ENCODE results near the gene PROSER2.

Gene PROSER2

DNA sequence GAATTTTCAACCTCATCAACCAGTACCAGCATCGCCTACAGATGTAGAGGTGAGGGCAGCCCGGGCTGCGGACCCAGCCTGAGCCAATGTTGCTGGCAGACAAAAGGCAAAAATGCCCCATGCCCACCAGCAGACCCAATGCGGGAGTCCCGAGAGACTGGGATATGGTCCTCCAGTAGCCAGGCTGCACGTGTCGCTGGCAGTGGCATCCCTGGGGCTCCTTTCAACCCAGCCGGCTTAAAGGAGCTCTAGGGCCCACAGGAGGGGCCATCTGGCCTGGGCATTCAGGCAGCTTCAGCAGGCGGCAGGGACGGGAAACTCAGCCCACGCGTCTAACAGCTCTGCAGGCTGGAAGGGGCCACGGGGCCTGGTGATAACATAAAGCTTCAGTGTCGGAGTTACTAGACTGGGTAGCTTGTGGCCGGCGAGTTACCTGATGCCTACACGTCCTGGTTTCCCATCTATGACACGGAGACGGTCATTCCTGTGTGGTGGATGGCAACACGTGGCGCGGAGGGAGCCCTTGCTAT, 70.7 kb downstream of the PROSER2 start:
- H3K4me1 Mint-ChIP-seq, result no peaks in the 10 kb centered on the region
- no peaks in the 10 kb centered on the region for H3K36me3 Mint-ChIP-seq
- no peak overlapping the region for H3K27ac Mint-ChIP-seq
- H3K9me3 Mint-ChIP-seq, result no peaks in the 10 kb centered on the region
- ATAC-seq, result no peak
- H3K4me3 Mint-ChIP-seq, result no peak overlapping the region
- H3K27me3 Mint-ChIP-seq, result peaks cover 6% of the 10 kb centered on the region

DNA sequence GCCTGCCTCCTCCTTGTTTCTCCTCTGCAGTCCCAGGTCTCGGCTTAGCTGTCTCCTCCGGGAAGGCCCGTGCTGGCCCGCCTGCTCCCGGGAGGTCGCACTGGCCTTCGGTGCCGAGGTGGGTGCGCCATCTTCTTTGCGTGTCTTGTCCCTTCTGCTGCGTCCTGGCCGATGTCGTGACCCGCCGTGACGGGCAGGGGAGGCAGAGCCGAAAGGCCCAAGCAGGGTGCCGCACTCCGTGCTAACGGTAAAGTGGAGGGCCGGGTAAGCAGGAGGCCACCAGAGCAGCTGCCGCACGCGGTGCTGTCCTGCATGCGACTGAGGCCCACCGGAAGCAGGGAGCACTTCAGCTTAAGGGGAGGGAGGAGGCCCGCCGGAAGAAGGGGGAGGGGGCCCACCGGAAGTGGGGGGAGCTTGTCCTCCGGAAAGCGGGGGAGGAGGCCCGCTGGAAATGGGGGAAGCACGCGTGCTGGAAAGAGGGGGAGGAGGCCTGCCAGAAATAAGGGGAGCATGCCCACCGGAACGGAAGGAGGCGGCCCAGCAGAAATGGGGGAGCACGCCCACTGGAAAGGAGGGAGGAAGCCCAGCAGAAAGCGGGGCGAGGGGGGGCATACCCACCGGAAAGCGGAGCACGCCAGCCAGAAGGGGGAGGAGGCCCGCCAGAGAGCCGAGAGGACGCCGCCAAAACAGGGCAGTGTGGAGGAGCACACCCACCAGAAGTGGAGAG, 71.4 kb downstream of the PROSER2 start:
- no peaks in the 10 kb centered on the region for H3K9me3 Mint-ChIP-seq
- H3K27ac Mint-ChIP-seq, result no peak overlapping the region
- H3K4me3 Mint-ChIP-seq, result no peak overlapping the region
- no peaks in the 10 kb centered on the region for H3K4me1 Mint-ChIP-seq
- H3K27me3 Mint-ChIP-seq, result peaks cover 7% of the 10 kb centered on the region
- no peak for ATAC-seq
- H3K36me3 Mint-ChIP-seq, result no peaks in the 10 kb centered on the region

DNA sequence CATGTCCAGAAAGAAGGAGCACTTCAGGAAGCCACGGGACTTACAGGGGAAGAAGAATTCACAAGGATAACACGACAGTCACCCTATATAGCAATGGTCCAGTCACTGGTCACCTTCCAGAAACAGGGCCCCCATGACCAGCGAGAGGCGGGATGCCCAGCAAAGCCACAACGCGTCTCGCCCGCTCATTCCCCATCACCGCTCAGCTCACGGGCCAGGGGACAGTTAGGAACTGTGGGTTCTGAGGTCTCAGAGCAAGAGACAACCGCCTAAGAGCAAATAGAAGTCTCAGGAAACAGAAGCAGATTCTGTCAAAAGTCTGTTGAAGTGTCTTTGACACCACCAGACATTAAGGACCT, 71.9 kb downstream of the PROSER2 start:
- Mint-ChIP-seq H3K4me3 (no peak overlapping the region), H3K27me3 (peaks cover 9% of the 10 kb centered on the region), H3K4me1 (no peaks in the 10 kb centered on the region), H3K27ac (no peak overlapping the region), H3K36me3 (no peaks in the 10 kb centered on the region), H3K9me3 (no peaks in the 10 kb centered on the region)
- ATAC-seq, result no peak

DNA sequence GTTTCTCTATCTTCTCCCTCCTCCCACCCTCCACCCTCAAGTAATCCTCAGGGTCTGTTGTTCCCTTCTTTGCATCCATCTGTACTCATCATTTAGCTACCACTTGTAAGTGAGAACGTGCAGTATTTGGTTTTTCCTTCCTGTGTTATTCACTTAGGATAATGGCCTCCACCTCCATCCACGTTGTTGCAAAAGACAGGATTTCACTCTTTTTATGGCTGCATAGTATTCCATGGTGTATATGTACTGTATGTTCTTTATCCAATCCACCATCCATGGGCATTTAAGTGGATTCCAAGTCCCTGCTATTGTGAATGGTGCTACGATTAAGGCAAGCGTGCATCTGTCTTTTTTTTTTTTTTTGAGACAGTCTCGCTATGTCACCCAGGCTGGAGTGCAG, 72.4 kb downstream of the PROSER2 start:
- Mint-ChIP-seq H3K27ac (no peak overlapping the region), H3K4me1 (no peaks in the 10 kb centered on the region), H3K4me3 (no peak overlapping the region), H3K27me3 (peaks cover 14% of the 10 kb centered on the region), H3K9me3 (no peaks in the 10 kb centered on the region), H3K36me3 (no peaks in the 10 kb centered on the region)
- no peak for ATAC-seq

DNA sequence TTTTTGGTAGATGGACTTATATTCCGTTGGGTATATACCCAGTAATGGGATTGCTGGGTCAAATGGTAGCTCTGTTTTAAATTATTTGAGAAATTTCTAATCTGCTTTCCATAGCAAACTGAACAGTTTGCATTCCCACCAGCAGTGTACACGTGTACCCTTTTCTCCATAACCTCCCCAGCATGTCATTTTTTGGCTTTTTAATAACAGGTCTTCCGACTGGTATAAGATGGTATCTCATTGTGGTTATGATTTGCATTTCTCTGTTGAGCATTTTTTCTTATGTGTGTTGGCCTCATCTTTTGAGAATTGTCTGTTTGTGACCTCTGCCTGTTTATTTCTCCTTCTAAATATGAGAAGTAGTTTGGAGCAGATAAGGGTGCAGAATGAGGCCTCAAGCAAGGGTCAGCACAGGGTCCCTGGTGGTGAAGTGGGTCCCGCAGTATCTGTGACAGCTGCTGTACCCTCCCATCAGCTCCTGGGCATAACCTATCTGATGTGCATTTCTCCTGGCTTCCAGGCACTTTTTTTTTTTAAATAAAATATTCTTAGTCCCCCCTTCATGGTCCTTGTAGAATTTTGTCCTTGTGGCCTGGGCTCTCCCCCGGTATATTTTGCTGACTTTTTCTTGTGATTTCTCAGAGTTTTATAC, 73.5 kb downstream of the PROSER2 start:
- no peak for ATAC-seq
- H3K4me1 Mint-ChIP-seq, result no peaks in the 10 kb centered on the region
- H3K36me3 Mint-ChIP-seq, result no peaks in the 10 kb centered on the region
- no peaks in the 10 kb centered on the region for H3K9me3 Mint-ChIP-seq
- peaks cover 25% of the 10 kb centered on the region for H3K27me3 Mint-ChIP-seq
- no peak overlapping the region for H3K27ac Mint-ChIP-seq
- H3K4me3 Mint-ChIP-seq, result no peak overlapping the region

DNA sequence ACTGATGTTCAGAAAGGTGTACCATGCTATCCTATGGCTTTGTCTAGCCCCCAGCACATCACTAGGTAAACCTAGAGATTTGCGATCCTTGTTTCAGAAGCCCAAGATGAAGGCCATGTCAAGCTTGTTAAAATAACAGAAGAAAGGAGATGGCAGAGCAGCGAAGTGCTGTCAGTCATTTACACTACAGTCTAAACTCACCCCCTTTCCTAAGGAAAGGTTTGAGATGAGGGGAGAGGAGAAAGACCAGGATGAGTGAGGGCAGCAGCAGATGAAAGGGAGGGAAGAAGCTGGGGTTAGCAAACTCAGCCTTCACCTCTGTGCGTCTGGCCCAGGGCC, 74.8 kb downstream of the PROSER2 start:
- no peak overlapping the region for H3K27ac Mint-ChIP-seq
- no peaks in the 10 kb centered on the region for H3K4me1 Mint-ChIP-seq
- no peaks in the 10 kb centered on the region for H3K36me3 Mint-ChIP-seq
- H3K27me3 Mint-ChIP-seq, result peaks cover 34% of the 10 kb centered on the region
- ATAC-seq, result no peak
- H3K9me3 Mint-ChIP-seq, result no peaks in the 10 kb centered on the region
- H3K4me3 Mint-ChIP-seq, result no peak overlapping the region

DNA sequence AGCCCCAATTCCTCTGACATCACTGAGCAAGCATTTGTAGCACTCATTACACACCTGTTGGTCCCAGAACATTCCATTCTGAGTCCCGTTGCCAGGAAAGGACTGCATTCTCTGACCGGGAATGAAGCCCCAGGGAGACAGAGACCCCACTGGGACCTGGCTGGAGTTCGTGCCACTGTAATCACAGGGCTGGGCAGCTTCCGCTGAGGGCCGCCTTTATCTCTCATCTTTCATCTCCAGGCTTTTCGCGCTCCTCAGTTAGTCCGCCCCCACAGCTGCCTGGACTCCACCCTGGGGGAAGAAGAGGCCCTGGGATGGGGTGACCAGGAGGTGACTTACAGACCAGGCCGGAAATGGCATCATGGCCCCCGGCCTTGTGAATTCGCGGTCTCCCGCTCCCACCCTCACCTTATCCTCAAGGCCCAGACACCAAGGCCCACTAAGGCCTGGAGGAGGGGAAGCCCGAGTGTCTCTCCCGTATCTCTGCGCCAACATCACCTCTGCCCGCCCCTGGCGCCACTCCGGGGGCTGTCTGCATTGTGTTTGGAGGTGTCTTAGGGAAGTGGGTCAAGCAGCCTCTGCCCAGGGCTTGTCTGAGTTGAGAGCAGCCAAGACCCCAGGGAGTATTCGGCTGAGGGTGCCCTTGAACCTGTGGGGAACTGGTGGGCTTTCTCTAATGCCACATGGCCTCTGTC, 75.4 kb downstream of the PROSER2 start:
- H3K27me3 Mint-ChIP-seq, result peaks cover 34% of the 10 kb centered on the region
- no peaks in the 10 kb centered on the region for H3K4me1 Mint-ChIP-seq
- H3K27ac Mint-ChIP-seq, result no peak overlapping the region
- no peak for ATAC-seq
- no peaks in the 10 kb centered on the region for H3K9me3 Mint-ChIP-seq
- no peak overlapping the region for H3K4me3 Mint-ChIP-seq
- no peaks in the 10 kb centered on the region for H3K36me3 Mint-ChIP-seq

DNA sequence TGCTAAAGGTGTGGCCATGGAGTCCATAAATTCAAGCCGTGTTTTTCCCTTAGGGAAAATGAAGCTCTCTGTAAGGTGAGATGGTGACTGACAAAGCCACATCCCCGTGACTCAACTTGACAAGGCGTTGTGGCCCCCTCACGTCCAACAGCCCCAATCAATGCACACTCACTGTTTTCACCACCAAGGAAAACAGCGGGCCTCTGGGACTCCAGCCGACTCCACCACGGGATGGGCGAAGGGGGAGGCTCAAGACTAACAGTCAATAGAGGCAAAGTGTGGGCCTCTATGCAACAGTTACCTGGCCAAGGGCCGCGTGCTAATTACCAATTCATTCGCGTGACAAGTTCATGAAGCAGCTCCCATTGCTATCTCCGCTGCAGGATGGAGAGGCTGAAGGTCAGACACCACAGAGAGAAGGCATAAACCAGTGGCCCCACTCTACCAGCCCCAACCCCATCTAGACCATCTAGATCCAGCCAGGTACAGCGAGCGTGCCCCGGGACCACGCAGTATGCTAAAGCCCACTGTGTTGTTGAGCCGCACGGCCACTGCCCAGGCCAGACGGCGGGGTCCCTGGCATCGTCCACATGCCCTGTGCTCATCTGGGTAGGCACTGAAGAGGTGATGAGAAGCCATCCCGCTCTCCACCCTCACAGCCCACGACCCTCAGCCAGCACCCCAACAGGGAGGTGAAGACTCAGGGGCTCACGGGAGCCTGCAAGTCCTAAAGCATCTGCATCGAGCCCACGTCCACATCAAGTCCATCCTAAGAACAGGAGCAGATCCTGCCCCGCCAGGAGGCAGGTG, 76.1 kb downstream of the PROSER2 start:
- Mint-ChIP-seq H3K27ac (no peak overlapping the region), H3K36me3 (no peaks in the 10 kb centered on the region), H3K4me3 (no peak overlapping the region), H3K4me1 (no peaks in the 10 kb centered on the region), H3K9me3 (no peaks in the 10 kb centered on the region), H3K27me3 (peaks cover 34% of the 10 kb centered on the region)
- no peak for ATAC-seq

DNA sequence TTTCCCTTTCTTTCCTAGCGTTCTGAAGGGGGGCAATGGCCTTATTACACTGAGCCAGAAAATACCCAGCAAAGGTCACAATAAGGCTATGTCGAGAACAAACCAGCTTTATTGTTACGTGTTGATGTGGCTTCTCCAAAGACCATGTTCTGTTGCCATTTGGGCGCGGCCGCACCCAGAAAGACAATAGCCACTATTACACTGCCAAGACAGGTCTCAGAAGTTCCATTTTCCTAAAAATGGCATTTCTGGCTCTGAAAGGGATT, 77.8 kb downstream of the PROSER2 start:
- H3K9me3 Mint-ChIP-seq, result no peaks in the 10 kb centered on the region
- peaks cover 34% of the 10 kb centered on the region for H3K27me3 Mint-ChIP-seq
- no peaks in the 10 kb centered on the region for H3K4me1 Mint-ChIP-seq
- ATAC-seq, result no peak
- no peak overlapping the region for H3K4me3 Mint-ChIP-seq
- H3K27ac Mint-ChIP-seq, result no peak overlapping the region
- H3K36me3 Mint-ChIP-seq, result no peaks in the 10 kb centered on the region

DNA sequence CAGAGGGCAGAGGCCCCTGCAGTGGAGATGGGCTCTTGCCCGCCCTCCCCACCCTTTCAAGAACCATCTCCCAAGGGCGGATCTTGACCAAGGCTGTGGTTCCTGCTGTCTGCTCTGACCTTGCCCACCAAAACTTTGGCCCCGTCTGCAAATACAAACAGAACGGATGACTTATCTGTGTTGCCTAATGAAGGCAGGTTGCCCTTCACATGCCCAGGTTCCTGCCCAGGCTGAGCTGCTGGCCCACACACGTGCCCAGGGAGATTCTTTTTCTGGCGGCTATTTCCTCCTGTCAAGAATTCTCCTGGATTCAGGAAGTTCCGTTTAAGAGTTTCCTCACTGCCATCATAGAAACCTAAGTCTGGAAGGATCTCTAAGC, 78.3 kb downstream of the PROSER2 start:
- Mint-ChIP-seq H3K4me3 (no peak overlapping the region), H3K27me3 (peaks cover 34% of the 10 kb centered on the region), H3K9me3 (no peaks in the 10 kb centered on the region), H3K27ac (no peak overlapping the region), H3K4me1 (no peaks in the 10 kb centered on the region), H3K36me3 (no peaks in the 10 kb centered on the region)
- ATAC-seq, result no peak

DNA sequence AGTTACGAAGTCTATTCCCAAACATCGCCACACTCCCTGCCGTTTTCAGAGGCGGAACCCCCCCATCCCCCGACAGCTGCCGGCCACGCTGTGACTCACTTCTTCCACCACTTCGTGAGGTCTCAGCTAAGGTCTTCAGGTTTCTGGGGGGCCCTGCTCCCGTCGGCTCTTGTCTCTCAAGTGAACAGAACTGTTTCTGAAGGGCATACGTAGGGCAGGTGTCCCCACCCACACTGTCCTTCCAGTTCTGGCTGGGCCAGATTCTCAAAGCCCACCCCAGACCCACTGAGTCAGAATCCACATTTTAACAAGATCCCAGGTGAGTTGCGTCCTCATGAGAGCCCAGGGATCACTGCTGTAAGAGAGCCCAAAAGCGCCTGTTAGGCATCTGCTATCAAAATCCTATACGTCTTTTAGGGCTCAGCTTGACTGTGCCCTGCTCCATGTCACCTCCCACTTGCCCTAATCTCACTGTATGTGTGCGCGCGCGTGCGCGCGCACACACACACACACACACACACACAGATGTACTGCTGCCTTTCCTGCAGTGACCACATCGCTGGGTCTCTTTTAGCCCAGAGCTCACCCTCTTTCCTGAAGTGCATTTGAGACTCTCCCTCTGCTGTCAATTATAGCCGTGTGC, 78.8 kb downstream of the PROSER2 start:
- Mint-ChIP-seq H3K27me3 (peaks cover 34% of the 10 kb centered on the region), H3K9me3 (no peaks in the 10 kb centered on the region), H3K4me3 (no peak overlapping the region), H3K27ac (no peak overlapping the region), H3K36me3 (no peaks in the 10 kb centered on the region), H3K4me1 (peaks cover 5% of the 10 kb centered on the region)
- ATAC-seq, result no peak

DNA sequence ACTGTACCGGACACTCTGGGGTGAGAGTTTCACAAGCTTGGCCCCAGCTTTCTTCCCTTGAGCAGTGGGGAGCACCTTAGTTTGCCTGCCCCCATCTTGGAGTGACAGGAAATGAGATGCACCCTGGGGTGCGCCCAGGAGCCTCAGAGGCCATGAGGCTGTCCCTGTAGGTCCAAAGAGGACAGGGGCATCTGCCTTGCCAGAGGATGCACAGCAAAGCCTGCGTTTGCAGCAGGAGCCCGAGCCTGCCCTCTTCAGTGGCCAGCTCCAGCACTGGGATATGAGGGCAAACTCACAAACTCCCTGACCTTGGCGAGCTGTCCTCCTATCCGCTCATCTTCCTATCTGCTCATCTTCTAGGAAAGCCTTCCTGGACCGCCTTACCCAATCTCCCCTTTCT, 79.5 kb downstream of the PROSER2 start:
- Mint-ChIP-seq H3K36me3 (no peaks in the 10 kb centered on the region), H3K27ac (no peak overlapping the region), H3K27me3 (peaks cover 37% of the 10 kb centered on the region), H3K4me3 (no peak overlapping the region), H3K9me3 (no peaks in the 10 kb centered on the region), H3K4me1 (peaks cover 7% of the 10 kb centered on the region)
- no peak for ATAC-seq

DNA sequence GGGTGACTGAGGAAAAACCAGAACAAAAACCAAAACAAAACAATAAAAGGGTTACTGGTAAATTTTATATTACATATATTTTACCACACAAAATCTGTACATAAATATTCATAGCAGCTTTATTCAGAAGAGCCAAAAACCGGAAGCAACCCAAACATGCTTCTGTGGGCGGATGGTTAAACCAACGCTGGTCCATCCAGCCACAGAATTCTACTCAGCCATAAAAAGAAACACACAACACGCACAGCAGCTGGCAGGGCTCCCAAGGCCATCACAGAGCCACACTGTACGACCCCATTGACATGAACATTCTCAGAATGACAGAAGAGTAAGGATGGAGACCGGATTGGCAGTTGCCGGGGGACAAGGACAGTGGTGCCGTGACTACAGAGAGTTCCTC, 83.6 kb downstream of the PROSER2 start:
- no peaks in the 10 kb centered on the region for H3K36me3 Mint-ChIP-seq
- ATAC-seq, result peak; percentile 40
- no peak overlapping the region for H3K27ac Mint-ChIP-seq
- peaks cover 35% of the 10 kb centered on the region for H3K27me3 Mint-ChIP-seq
- H3K4me3 Mint-ChIP-seq, result no peak overlapping the region
- H3K4me1 Mint-ChIP-seq, result peaks cover 7% of the 10 kb centered on the region
- no peaks in the 10 kb centered on the region for H3K9me3 Mint-ChIP-seq

DNA sequence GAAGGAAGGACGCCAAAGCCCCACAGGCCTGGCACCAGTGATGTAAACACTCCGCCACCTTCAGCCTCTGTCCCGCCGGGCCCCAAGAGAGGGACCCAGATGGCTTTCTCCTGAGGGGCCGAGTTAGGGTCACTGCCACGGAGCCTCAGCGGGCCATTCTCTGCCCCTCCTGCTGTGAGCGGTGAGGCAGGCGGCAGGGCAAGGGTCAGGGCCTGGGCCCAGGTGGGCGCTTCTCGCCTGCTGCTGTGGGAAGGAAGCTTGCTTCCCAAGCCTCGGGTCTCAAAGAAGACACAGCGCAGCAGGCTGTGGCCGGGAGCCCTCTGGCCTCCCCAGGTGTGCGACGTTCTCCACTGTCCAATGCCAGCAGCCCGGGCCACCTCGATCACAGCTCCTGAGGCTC, 84.8 kb downstream of the PROSER2 start:
- Mint-ChIP-seq H3K4me1 (peaks cover 7% of the 10 kb centered on the region), H3K4me3 (no peak overlapping the region), H3K27me3 (peaks cover 27% of the 10 kb centered on the region), H3K36me3 (no peaks in the 10 kb centered on the region), H3K9me3 (no peaks in the 10 kb centered on the region), H3K27ac (no peak overlapping the region)
- ATAC-seq, result no peak

DNA sequence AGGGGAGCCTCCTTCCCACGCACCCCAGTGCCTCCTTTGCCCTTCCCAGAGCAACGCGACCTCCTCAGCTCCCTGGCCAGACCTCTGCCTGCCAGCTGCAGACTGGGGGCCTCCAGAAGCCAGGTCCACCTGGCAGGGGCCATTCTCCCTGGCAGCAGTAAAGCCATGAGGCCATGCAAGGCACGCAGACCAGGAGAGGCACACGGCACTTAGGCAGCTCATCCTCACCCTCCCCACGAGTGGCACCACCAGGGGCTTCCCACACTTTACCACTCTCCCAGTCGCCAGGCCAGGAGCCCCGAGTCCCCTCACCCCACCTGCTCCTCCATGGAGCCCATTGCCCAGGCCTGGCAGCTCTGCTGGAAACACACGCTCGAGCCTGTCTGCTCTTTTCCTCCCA, 85.4 kb downstream of the PROSER2 start:
- H3K4me3 Mint-ChIP-seq, result no peak overlapping the region
- peaks cover 27% of the 10 kb centered on the region for H3K27me3 Mint-ChIP-seq
- peaks cover 7% of the 10 kb centered on the region for H3K4me1 Mint-ChIP-seq
- H3K27ac Mint-ChIP-seq, result no peak overlapping the region
- H3K36me3 Mint-ChIP-seq, result no peaks in the 10 kb centered on the region
- no peak for ATAC-seq
- H3K9me3 Mint-ChIP-seq, result no peaks in the 10 kb centered on the region
